ACHN (cell line): Measurements from ENCODE around the gene ELL2.
"Not testable (repeated sequence)": the region's sequence is repeated elsewhere in the genome, so short reads cannot be mapped to it uniquely, and the experiment has no call there.

Experiments
- DNase-seq: peaks from one replicate; pipeline ENCODE4 v3.0.0-alpha.2; 2015
- in situ Hi-C: cut with HindIII; loops from 2 replicates; pipeline ENCODE4 v1.10.0; 2017; ENCODE audit warnings: low sequenced_read_pairs, low pct_ligation_motif_present, low pct_unique_long_range_greater_than_20kb

Gene ELL2

DNA sequence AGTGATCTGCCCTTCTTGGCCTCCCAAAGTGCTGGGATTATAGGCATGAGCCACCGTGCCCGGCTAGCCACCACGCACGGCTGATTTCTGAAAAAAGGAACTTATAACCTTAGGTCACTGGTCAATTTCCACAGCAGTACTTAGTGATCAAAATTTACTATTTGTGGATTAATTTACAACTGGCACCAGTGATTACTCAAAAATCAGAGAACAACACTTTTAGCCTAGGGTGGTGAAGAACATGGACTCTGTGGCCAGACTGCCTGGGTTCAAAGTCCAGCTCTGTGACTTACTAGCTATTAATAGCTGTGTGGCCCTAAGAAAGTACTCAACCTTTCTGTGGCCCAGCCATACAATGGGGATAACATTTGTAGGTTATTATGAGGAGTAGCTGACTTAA is 88.3 kb downstream of the ELL2 start:
- no peak for DNase-seq
- in situ Hi-C loops, result loop anchor here (25.0 kb wide), 1 partner anchor 464 kb away; no protein-coding TSS in a partner anchor

GRCh38 chr5:95872346-95873268 is 89.0 kb downstream of the ELL2 start:
- in situ Hi-C loops, result loop anchor here (25.0 kb wide), 1 partner anchor 465 kb away; no protein-coding TSS in a partner anchor
- no peak for DNase-seq

- no peak for DNase-seq
- in situ Hi-C loops, result loop anchor here (25.0 kb wide), 1 partner anchor 466 kb away; no protein-coding TSS in a partner anchor
Observed at GRCh38 chr5:95871146-95871806, 90.4 kb downstream of the ELL2 start.

DNA sequence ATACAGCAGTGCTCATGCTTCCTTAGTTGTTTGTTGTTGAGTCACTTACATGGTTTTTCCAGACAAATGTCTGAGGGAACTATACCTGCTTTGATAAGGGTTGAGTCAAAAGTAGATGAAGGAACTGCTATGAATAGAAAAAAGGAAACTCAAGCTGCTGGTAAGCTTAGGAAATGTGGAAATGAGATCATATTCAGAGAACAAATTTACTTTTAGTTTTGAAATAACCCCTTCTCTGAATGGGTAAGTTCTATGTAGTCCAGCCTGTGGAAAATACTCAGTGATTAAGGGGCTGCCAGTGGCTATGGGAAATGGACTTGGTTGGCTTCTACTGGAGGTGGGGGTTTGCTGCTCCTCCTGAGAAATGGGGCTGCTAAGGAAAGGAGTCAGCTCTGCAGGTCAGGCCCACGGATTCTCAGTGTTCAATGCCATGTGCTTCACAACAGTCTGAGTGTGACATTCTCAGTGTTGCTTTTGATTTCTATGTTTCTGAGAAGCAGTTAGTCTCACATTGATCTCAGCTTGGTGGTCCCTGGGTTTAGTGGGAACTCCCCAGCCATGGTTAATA is 91.5 kb downstream of the ELL2 start:
- no peak for DNase-seq
- in situ Hi-C loops, result loop anchor here (25.0 kb wide), 1 partner anchor 467 kb away; no protein-coding TSS in a partner anchor

DNA sequence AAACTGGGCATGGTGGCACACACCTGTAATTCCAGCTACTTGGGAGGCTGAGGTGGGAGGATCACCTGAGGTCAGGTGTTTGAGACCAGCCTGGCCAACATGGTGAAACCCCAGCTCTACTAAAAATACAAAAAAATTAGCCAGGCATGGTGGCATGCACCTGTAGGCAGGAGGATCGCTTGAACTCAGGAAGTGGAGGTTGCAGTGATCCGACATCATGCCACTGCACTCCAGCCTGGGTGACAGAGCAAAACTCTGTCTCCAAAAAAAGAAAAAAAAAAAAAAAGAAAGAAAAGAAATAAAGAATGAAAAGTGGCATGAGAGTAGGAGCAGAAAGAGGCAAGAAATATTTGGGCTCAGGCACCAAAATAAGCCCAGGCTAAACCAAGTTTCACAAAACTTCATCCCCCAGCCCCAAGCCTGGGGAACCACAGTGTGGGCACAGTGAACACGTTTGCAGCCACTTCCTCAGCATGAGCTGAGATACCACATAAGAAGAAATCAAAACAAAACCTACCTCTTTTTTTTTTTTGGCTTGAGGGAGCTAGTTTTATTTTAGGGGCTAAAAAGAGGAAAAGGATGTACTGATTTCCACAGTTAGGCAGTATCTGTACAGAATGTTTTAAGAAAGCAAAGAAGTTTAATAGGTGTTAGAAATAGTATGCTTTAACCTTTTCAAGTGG is 92.3 kb downstream of the ELL2 start:
- DNase-seq, result not testable (repeated sequence)
- in situ Hi-C loops, result loop anchor here (25.0 kb wide), 1 partner anchor 468 kb away; no protein-coding TSS in a partner anchor

GRCh38 chr5:95868136-95868535 is 93.5 kb downstream of the ELL2 start:
- in situ Hi-C loops, result loop anchor here (25.0 kb wide), 1 partner anchor 469 kb away; no protein-coding TSS in a partner anchor
- no peak for DNase-seq

GRCh38 chr5:95866435-95867040 is 95.1 kb downstream of the ELL2 start:
- DNase-seq, result no peak
- in situ Hi-C loops, result loop anchor here (25.0 kb wide), 1 partner anchor 471 kb away; no protein-coding TSS in a partner anchor

- in situ Hi-C loops, result loop anchor here (25.0 kb wide), 1 partner anchor 472 kb away; no protein-coding TSS in a partner anchor
- DNase-seq, result no peak
Observed at GRCh38 chr5:95864944-95865504, 96.6 kb downstream of the ELL2 start.

DNA sequence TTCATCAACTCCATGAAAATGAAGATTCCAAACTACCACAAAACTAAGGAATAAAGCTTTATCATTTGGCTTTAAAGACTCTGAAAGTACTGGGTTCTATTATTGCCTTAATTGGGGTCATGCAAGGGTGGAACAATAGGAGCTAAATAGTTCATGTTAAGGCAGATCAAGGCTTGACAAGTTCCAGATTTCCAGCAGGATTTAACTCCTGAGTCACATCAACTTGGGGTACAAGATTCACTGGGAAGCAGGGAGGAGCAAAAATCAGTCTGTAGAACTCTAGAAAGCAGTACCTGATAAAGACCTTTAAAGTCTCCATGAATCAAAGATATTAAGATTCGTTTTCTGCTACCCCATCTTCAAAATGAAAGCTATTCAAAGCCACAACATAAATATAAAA is 97.2 kb downstream of the ELL2 start:
- in situ Hi-C loops, result loop anchor here (25.0 kb wide), 1 partner anchor 473 kb away; no protein-coding TSS in a partner anchor

DNA sequence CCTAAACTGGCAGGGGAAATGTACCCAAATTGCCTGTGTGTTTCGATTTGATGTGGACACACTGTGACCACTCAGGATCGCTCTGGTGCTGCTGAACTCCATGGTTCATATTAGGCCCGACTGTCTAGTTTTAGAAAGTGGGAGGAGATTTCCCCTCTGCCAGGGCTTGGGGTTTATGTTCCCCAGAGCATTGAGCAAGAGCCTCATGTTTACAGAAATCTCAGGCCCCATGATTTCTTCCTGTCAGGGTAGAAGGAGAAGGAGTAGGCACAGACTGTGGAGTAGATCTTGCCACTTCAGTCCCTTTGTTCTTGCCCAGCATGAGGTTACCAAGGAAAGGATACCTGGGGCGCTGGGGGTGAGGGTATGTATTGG is 98.3 kb downstream of the ELL2 start:
- in situ Hi-C loops, result loop anchor here (25.0 kb wide), 1 partner anchor 474 kb away; no protein-coding TSS in a partner anchor
- no peak for DNase-seq

More for the DNA sequence above, 97.2 kb downstream of the ELL2 start:
- DNase-seq, result no peak

DNA sequence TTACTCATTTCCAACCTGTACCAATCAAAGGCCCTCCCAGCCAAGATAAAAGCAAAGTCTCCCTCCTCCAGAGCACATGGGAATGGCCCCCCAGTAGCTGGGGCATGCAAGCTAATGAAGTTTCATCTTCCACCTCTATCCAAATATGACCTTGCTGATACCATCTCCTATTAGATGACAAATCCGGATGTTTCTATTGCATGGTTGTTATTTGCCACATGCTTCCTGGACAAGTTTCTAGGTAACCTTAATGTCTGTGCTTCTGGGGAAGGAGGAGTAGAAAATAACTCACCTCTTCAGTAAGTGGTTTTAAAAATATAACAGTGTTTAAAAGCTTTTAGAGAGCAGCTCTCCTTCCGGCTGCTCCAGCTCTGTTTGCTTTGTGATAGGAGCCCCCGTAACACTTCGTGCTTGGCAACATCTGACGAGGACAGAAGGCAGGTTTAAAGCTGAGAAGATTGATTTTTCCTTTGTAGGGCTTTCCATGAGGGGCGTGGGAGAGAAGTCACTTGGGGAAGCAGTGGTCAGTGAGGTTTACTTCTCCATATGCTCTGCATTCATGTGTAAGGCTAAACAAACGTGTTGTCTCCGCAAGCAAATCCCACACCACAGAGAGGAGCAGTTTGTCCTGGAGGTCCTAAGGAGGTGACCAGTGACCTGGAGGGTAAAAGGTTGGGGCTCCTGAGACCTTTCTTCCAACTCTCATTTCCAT is 98.8 kb downstream of the ELL2 start:
- in situ Hi-C loops, result loop anchor here (25.0 kb wide), 1 partner anchor 474 kb away; no protein-coding TSS in a partner anchor
- DNase-seq, result no peak

DNA sequence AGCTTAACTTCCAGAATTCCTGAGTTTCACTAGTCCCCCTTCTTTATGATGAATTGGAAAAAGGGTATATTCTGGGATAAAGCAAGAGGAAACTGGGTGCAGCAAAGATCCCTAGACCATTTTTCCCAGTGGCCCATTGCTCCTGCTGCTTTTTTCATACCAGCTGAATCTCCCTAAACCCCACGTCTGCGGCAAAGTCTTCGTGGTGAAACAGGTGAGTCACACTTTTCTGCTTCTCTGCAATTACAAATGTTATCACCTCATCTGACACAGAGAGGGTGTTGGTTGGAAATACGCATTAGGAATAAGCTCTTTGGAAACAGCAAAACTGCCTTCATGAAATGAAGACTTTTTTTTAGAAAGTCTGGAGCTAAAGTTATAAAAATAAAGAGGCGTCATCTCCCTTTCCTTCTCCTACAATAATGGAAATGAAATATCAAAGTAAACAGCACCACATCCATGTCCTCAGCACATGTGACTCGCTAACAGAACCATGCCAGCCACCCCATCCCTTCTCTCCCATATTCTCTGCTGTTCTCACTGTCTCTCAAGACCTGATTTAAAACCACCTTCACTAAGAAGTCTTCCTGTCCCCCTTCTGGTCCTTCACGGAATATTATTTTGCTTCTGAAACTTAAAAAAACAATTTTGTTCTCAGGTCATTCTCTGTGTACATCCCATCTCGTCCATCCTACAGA is 99.6 kb downstream of the ELL2 start:
- no peak for DNase-seq
- in situ Hi-C loops, result loop anchor here (25.0 kb wide), 1 partner anchor 475 kb away; no protein-coding TSS in a partner anchor

DNA sequence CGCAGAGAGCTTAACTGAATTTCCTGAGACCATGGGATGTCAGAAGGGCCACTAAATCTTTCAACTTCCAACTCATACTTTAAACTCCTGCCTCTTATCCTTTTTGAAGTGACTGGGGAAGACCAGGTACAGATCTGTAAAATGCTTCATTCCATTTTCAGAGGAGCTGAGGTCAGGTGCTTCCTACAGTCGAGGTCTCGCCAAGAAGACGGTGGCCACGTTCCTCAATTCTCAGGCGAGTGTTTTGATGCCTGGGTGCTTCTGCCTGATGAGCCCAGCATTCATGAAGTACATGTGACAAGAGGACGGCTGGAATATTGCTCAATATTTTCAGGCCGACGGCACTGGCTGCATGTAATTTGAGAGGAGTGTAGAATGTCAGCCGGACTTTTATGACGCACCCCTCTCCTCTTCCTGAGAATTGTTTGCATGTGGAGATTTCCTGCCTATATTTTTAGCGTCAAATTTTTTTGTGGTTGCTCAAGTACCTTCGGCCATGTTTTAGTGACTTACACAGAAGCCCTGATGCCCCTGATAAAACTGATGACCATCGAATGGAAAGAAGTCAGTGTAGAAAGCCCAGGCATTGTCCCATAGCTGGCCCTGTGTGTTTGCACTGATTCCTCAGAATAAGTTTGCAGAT is 100.3 kb downstream of the ELL2 start:
- no peak for DNase-seq

DNA sequence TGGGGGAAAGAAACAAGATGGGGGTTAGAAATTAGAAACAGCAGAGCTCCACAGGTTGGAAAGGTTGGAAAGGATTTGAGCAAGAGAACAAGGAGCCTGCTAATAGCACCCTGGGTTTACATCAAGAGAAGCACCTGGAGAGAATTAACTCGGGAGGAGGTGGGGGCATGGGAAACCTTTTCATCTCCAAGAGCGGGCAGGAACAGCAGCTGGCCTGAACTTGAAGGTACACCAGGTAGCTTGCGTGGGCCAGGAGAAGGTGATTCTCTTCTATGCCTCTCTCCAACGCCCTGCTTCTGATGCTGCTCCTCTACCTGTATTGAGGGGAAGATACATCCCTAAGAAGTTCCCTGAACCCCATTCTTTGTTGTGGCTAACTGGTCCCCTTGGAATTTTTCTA is 102.0 kb downstream of the ELL2 start:
- DNase-seq, result no peak
- in situ Hi-C loops, result loop anchor here (25.0 kb wide), 1 partner anchor 478 kb away; no protein-coding TSS in a partner anchor

More for the DNA sequence above, 100.3 kb downstream of the ELL2 start:
- in situ Hi-C loops, result loop anchor here (25.0 kb wide), 1 partner anchor 476 kb away; no protein-coding TSS in a partner anchor

GRCh38 chr5:95858661-95859595 is 102.7 kb downstream of the ELL2 start:
- DNase-seq, result peak; percentile 81
- in situ Hi-C loops, result loop anchor here (25.0 kb wide), 1 partner anchor 478 kb away; no protein-coding TSS in a partner anchor
